HCT116 (cell line): ENCODE measurements around the gene WDR45B. TPM values are rescaled to one million over a fixed set of nuclear protein-coding genes. Genes with fewer than 3 reads are reported as not detected.
A peak's percentile ranks its signal among the peaks of the same experiment; 100 is the strongest.
"Not testable (repeated sequence)": the region's sequence is repeated elsewhere in the genome, so short reads cannot be mapped to it uniquely, and the experiment has no call there.

ENCODE experiments used
- ATAC-seq: fragments of 200-7000 bp; cut with Tn5 transposase; 2 replicates; pipeline ENCODE4 v1.9.1; 2020; ENCODE audit warnings: mild to moderate bottlenecking, moderate library complexity
- BruUV-seq: library from RNA; stranded (reverse); fragments of 400-500 nt; replicated peaks from 2 replicates; lab custom pipeline; 2021; lab: Mats Ljungman, UMichigan
- CTCF ChIA-PET: fragments of 300-600 bp; sonication (Branson Sonifier 250); formaldehyde crosslinking; loops from one replicate; lab custom pipeline; 2021; ENCODE audit warnings: antibody characterized with exemption; lab: Charles Lee
- POLR2A ChIA-PET: fragments of 300-600, 350-600 bp; sonication (Branson Sonifier 250); formaldehyde crosslinking; loops from one replicate; lab custom pipeline; 2021; ENCODE audit warnings: antibody characterized with exemption; lab: Charles Lee
- RAD21 ChIA-PET, 2 experiments: fragments of 300-600 bp; sonication (Branson Sonifier 250); formaldehyde crosslinking; loops; one replicate each; lab custom pipeline; 2023; ENCODE audit warnings: low total read pairs in 2 of 2; ENCODE audit not compliant: uncharacterized antibody in 2 of 2, unreplicated experiment in 2 of 2, low non-redundant PET in 1 of 2; lab: Charles Lee
- DNase-seq: peaks from one replicate; pipeline ENCODE4 v3.0.0-alpha.2; 2010; ENCODE audit warnings: low read depth, low spot score
- H2AFZ ChIP-seq: fragments of 200-600 bp; shearing (Covaris generic), sonication (generic); 2 replicates; pipeline ENCODE4 v1.6.1; 2017; ENCODE audit warnings: low read depth, mixed run types, mixed read lengths, antibody characterized with exemption, low read length; ENCODE audit not compliant: poor library complexity, severe bottlenecking
- H3K27ac ChIP-seq: 2 replicates; pipeline ENCODE4 v1.5.1; 2012; ENCODE audit warnings: low read depth, low read length
- H3K27me3 ChIP-seq: fragments of 200-600 bp; sonication (generic); 2 replicates; pipeline ENCODE4 v1.6.1; 2016; ENCODE audit warnings: mixed run types, low read length, mixed read lengths; ENCODE audit not compliant: insufficient read depth
- H3K36me3 ChIP-seq, 2 experiments: fragments of 200-500 bp in 1 of 2; fragments of 200-600 bp in 1 of 2; sonication (Bioruptor generic) in 1 of 2; sonication (generic) in 1 of 2; 2 replicates each; pipeline versions ENCODE4 v1.5.1 to v1.6.1; 2014 to 2016; ENCODE audit warnings: low read length in 2 of 2, inconsistent platforms in 1 of 2, mixed read lengths in 1 of 2, mixed run types in 1 of 2; ENCODE audit not compliant: insufficient read depth in 2 of 2, control insufficient read depth in 1 of 2
- H3K4me1 ChIP-seq, 2 experiments: fragments of 200-600 bp in 1 of 2; sonication (generic) in 1 of 2; 2 replicates each; pipeline versions ENCODE4 v1.5.1 to v1.6.1; 2012 to 2017; ENCODE audit warnings: low read length in 2 of 2, inconsistent platforms in 1 of 2, mild to moderate bottlenecking in 1 of 2, mixed read lengths in 1 of 2, mixed run types in 1 of 2, moderate library complexity in 1 of 2; ENCODE audit not compliant: insufficient read depth in 2 of 2, control insufficient read depth in 1 of 2
- H3K4me2 ChIP-seq: fragments of 200-600 bp; sonication (generic); 2 replicates; pipeline ENCODE4 v1.6.1; 2017; ENCODE audit warnings: mixed run types, low read length, mixed read lengths
- H3K4me3 ChIP-seq, 2 experiments: fragments of 200-600 bp in 1 of 2; sonication (generic) in 1 of 2; replicated peaks in 1 of 2; 2 replicates each; pipeline ENCODE4 v1.5.1; 2011 to 2016; ENCODE audit warnings: low read length in 2 of 2, control low read depth in 1 of 2, low read depth in 1 of 2, mild to moderate bottlenecking in 1 of 2, mixed read lengths in 1 of 2, mixed run types in 1 of 2
- H3K79me2 ChIP-seq: fragments of 200-600 bp; sonication (generic); 2 replicates; pipeline ENCODE4 v1.6.1; 2017; ENCODE audit warnings: mild to moderate bottlenecking, mixed run types, low read length, moderate library complexity, mixed read lengths; ENCODE audit not compliant: insufficient read depth
- H3K9ac ChIP-seq: fragments of 200-600 bp; sonication (generic); 2 replicates; pipeline ENCODE4 v1.6.1; 2016; ENCODE audit warnings: low read length, mixed read lengths
- H3K9me2 ChIP-seq: fragments of 200-600 bp; sonication (generic), shearing (Covaris generic); 2 replicates; pipeline ENCODE4 v1.6.1; 2017; ENCODE audit warnings: mixed run types, mild to moderate bottlenecking, moderate library complexity; ENCODE audit not compliant: insufficient read depth
- H3K9me3 ChIP-seq, 2 experiments: fragments of 200-500 bp in 1 of 2; fragments of 200-600 bp in 1 of 2; sonication (Bioruptor generic) in 1 of 2; sonication (generic) in 1 of 2; 2 replicates each; pipeline ENCODE4 v1.6.1; 2014 to 2017; ENCODE audit warnings: low read length in 2 of 2, mixed read lengths in 2 of 2, inconsistent platforms in 1 of 2, low read depth in 1 of 2, mild to moderate bottlenecking in 1 of 2, mixed run types in 1 of 2, moderate library complexity in 1 of 2; ENCODE audit not compliant: control insufficient read depth in 1 of 2, insufficient read depth in 1 of 2
- H4K20me1 ChIP-seq: fragments of 200-600 bp; sonication (generic), shearing (Covaris generic); 2 replicates; pipeline ENCODE4 v1.6.1; 2017; ENCODE audit warnings: mixed run types, mild to moderate bottlenecking, moderate library complexity; ENCODE audit not compliant: insufficient read depth
- CBX3 ChIP-seq: IDR thresholded peaks from 2 replicates; pipeline ENCODE4 v1.6.1; 2012; ENCODE audit warnings: low read depth
- CEBPB ChIP-seq: IDR thresholded peaks from 2 replicates; pipeline ENCODE4 v1.6.1; 2012; ENCODE audit warnings: low read depth
- EGR1 ChIP-seq: IDR thresholded peaks from 2 replicates; pipeline ENCODE4 v1.6.1; 2012; ENCODE audit warnings: low read depth
- EZH2 ChIP-seq: fragments of 200-600 bp; sonication (generic); IDR thresholded peaks from 2 replicates; pipeline ENCODE4 v1.6.1; 2017; ENCODE audit warnings: antibody characterized with exemption, mixed run types
- POLR2A ChIP-seq: IDR thresholded peaks from 2 replicates; pipeline ENCODE4 v1.7.0; 2011; ENCODE audit warnings: borderline replicate concordance; ENCODE audit not compliant: insufficient read depth, insufficient read length; ENCODE audit errors: extremely low read depth
- POLR2AphosphoS5 ChIP-seq: IDR thresholded peaks from 2 replicates; pipeline ENCODE4 v1.6.1; 2011; ENCODE audit warnings: mild to moderate bottlenecking, low read depth, low read length, moderate library complexity
- SIN3A ChIP-seq: IDR thresholded peaks from 2 replicates; pipeline ENCODE4 v1.6.1; 2012; ENCODE audit warnings: low read depth
- SRF ChIP-seq: IDR thresholded peaks from 2 replicates; pipeline ENCODE4 v1.6.1; 2012; ENCODE audit warnings: low read depth
- TCF7L2 ChIP-seq: IDR thresholded peaks from 2 replicates; pipeline ENCODE4 v1.7.0; 2011; ENCODE audit warnings: borderline replicate concordance, inconsistent platforms; ENCODE audit not compliant: insufficient read depth, insufficient read length; ENCODE audit errors: extremely low read depth
- intact Hi-C: fragments of 100-400 bp; cut with micrococcal nuclease; formaldehyde crosslinking; loops from 2 replicates; pipeline ENCODE4 v1.10.0; 2022
- total RNA-seq: library from RNA; stranded (reverse); gene quantifications from one replicate; pipeline ENCODE4 v1.2.1, GENCODE V29; 2021; ENCODE audit not compliant: unreplicated experiment

The WDR45B gene
- total RNA-seq, 1 experiment from 2014 or later = 117 TPM

- H3K9ac ChIP-seq = no peak overlapping the region
- RAD21 ChIA-PET = no interaction called here
- CTCF ChIA-PET = no interaction called here
- peaks cover 36 to 57% of the 10 kb centered on the region in 2 experiments for H3K36me3 ChIP-seq
- no TSS peak for BruUV-seq
- H3K79me2 ChIP-seq = peaks cover 71% of the 10 kb centered on the region
- H3K4me3 ChIP-seq = no peak overlapping the region
- H3K4me1 ChIP-seq = no peaks in the 10 kb centered on the region
- no peaks in the 10 kb centered on the region for H3K9me2 ChIP-seq
- DNase-seq = no peak
- H4K20me1 ChIP-seq = peaks cover 7% of the 10 kb centered on the region; the same call in 1 of the 2 replicates
- H3K27ac ChIP-seq = no peak overlapping the region
- H3K9me3 ChIP-seq = no peaks in the 10 kb centered on the region
- POLR2A ChIA-PET = no interaction called here
- intact Hi-C loops = no loop called here
- H2AFZ ChIP-seq = no peak overlapping the region
- H3K27me3 ChIP-seq = no peaks in the 10 kb centered on the region
- TF ChIP-seq CEBPB = no peak
- TF ChIP-seq TCF7L2 = no peak
- no peak for TF ChIP-seq CBX3
- TF ChIP-seq SIN3A = no peak
- TF ChIP-seq EZH2 = no peak
- TF ChIP-seq SRF = no peak
- TF ChIP-seq EGR1 = no peak
- TF ChIP-seq POLR2A = no peak
- TF ChIP-seq POLR2AphosphoS5 = no peak
- no peak overlapping the region for H3K4me2 ChIP-seq
- 0 out of 2 replicates have a peak, but pooled peaks have one; percentile 18 for ATAC-seq
Measured at GRCh38 chr17:82582213-82582612, 66.0 kb downstream of the WDR45B start.

GRCh38 chr17:82579969-82580368 lies 68.3 kb downstream of the WDR45B start:
- H3K4me3 ChIP-seq, H2AFZ ChIP-seq, RAD21 ChIA-PET, H3K27me3 ChIP-seq, H3K27ac ChIP-seq, DNase-seq, H3K9ac ChIP-seq, H3K9me2 ChIP-seq, H3K4me2 ChIP-seq, H4K20me1 ChIP-seq, BruUV-seq, CTCF ChIA-PET, intact Hi-C loops, ATAC-seq, H3K9me3 ChIP-seq, H3K4me1 ChIP-seq, POLR2A ChIA-PET: not testable (repeated sequence)
- Histone ChIP-seq H3K79me2 (peaks cover 78% of the 10 kb centered on the region), H3K36me3 (peaks cover 38 to 55% of the 10 kb centered on the region in 2 experiments; a peak in 3 of 4 replicates)
